HG03280 (cell line): ENCODE data around the gene FBXL7.

Experiments
- ATAC-seq: cut with Tn5 transposase; IDR thresholded peaks from one replicate; pipeline ENCODE4 v1.9.1; 2021; ENCODE audit warnings: mild to moderate bottlenecking, moderate library complexity; ENCODE audit not compliant: unreplicated experiment

FBXL7 gene

DNA sequence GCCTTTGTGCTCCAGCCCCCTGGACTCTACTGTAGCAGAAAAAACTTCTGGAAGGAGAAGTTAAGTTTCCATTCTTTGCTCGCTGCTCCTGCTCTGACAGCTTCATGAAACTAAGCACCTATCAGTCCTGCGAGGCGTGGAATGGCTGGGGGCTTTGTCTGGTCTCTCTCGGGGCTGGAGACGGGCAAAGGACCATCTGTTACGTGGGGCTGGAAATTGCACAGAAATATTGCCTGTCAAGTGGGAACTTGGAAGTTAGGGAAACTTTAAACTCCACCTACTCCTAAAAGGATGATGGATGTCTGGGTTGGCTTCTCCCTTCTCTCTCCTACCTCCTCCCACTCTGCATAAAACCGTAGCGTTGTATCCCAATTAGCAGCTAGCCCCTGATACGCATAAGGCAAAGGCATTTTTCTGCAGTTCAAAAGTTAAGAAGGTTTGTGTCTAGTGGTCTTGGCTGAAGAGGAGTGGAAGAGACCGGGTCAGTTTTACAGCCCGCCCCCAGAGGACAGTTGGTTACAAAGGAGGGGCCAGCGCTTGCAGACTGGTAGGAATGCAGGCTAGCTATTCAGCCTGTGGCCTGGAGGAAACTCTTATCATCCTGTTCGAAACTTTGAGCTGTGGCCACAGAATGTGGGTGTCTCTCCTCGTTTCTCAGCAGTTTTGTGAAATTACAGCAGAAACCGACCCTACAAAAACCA is 1.3 kb downstream of the FBXL7 start:
- ATAC-seq: no peak

DNA sequence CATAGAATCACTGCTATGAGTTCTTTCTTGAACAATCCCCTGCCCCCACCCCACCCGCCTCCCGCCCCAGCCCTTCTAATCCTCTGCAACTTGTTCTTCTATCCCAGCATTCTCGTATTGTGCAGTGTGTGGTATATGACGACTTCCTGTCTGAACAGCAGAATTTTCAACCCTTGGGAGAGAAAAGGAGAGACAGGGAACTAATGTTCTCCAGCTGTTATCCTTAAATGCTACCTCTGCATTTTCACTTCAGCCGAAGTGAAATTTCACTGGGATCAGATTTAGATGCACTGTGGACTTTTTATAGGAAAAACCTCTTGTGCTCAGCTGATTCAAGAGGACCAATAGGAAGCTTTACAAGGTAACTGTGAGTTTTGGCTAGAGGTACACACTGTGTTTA is 2.2 kb downstream of the FBXL7 start:
- ATAC-seq: no peak

GRCh38 chr5:15506146-15506545 is 6.2 kb downstream of the FBXL7 start:
- ATAC-seq: no peak

- no peak for ATAC-seq
Observed at GRCh38 chr5:15506897-15507296, 6.9 kb downstream of the FBXL7 start.

GRCh38 chr5:15510092-15510491 is 10.1 kb downstream of the FBXL7 start:
- ATAC-seq: no peak

GRCh38 chr5:15510831-15511230 is 10.9 kb downstream of the FBXL7 start:
- no peak for ATAC-seq

- ATAC-seq: no peak
Observed at GRCh38 chr5:15513431-15513830, 13.5 kb downstream of the FBXL7 start.

- no peak for ATAC-seq
Observed at GRCh38 chr5:15513911-15514310, 13.9 kb downstream of the FBXL7 start.

GRCh38 chr5:15515229-15515628 is 15.2 kb downstream of the FBXL7 start:
- ATAC-seq: no peak

- ATAC-seq: no peak
Observed at GRCh38 chr5:15516486-15516885, 16.5 kb downstream of the FBXL7 start.

GRCh38 chr5:15518786-15519185 is 18.8 kb downstream of the FBXL7 start:
- ATAC-seq: no peak

DNA sequence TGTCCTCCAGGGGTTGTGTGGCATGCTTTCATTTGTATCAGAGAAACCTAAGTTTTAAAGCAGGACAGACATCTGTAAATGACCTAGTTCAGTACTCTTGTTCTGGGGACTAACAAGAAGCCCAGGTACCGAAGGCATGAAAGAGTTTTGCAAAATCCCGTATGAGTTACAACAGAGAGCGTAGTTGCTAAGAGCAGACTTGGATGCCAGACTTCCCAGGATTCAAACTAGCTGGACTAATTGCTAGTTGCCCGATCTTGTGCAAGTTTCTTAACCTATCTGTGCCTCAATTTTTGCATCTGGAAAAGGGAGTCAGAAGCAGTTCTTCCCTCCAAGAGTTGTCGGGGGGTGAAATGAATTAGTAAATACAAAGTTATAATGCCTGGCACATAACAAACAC is 20.9 kb downstream of the FBXL7 start:
- ATAC-seq: no peak

DNA sequence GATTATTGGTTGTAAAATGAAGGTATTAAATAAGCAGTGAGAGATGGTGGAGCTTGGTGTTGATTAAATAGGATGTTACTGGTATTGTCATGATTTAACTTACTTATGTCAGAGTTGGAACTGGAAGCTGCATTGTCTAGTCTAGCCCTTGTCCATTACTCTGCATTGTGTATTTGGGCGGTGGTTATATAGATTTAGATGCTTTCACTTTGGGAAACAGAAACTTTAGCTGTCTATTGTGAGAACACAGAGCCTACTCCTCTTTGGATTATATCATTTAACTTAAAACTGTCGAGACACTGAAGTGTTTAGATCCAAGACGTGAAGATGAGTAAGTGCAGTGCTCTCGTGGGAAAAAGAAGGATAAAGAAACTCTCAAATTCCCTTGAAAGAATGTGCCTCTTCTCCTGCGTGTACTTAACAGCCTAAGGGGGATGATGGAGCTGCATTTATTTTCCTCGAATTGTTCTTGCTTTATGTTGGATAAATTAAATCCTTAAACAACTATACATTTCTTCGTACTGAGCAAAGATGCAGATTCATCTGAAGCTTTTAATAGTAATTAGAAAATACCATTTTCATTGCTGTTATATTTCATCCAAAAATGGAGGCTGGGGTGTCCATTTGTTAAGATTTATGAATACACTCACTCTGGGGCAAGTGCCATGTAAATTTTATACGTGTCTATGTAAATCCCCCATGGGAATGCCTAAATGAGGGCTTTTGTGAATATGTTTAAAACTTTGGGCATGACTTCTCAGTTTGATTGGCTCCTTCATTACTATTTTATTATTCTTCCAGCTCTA is 21.6 kb downstream of the FBXL7 start:
- no peak for ATAC-seq

DNA sequence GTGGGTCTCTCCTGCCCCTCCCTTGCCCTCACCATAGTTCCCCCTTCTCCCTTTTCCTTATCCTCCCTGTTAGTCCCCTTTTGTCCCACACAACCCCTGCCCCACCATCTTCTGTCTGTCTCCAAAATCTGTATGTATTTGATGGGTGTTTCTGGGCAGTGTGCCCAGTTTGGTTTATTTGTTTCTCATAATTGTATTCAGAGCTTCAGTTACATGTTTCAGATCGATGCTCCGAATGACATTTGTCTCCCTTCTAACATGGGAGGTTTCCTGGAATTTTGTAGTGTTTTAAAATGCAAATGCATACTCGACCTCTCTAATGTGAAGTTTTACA is 22.2 kb downstream of the FBXL7 start:
- no peak for ATAC-seq

- ATAC-seq: no peak
Observed at GRCh38 chr5:15524712-15525111, 24.7 kb downstream of the FBXL7 start.

- ATAC-seq: no peak
Observed at GRCh38 chr5:15525703-15526275, 25.8 kb downstream of the FBXL7 start.

GRCh38 chr5:15526413-15526812 is 26.4 kb downstream of the FBXL7 start:
- no peak for ATAC-seq

DNA sequence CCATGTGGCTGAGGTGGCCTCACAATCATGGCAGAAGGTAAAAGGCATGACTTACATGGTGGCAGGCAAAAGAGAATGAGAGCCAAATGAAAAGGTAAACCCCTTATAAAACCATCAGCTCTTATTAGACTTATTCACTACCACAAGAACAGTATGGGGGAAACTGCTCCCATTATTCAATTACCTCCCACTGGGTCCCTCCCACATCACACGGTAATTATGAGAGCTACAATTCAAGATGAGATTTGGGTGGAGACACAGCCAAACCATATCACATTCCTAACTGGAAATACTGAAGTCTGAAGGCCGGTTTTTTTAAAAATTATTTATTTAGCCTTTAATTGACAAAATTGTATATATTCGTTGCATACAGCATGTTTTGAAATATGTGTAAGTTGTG is 28.5 kb downstream of the FBXL7 start:
- ATAC-seq: no peak

- ATAC-seq: no peak
Observed at GRCh38 chr5:15529013-15529412, 29.0 kb downstream of the FBXL7 start.

DNA sequence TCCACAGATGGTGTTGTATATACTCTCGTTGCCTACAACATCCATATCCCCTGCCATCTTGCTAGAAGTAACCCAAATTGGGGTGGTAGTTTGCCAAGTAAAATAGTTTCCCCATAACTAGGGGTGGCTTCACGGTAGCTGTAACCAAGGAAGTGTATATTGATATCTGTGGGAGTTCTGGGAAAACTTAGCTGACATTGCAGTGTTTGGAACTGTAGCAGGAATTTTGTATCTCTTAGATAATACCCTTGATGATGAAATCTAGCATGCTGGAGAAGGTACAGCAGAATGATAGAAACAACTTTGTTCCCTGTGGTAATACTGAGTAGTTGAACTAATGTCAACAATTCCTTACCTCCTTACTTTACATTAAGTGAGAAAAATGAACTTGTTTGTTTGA is 29.8 kb downstream of the FBXL7 start:
- no peak for ATAC-seq

DNA sequence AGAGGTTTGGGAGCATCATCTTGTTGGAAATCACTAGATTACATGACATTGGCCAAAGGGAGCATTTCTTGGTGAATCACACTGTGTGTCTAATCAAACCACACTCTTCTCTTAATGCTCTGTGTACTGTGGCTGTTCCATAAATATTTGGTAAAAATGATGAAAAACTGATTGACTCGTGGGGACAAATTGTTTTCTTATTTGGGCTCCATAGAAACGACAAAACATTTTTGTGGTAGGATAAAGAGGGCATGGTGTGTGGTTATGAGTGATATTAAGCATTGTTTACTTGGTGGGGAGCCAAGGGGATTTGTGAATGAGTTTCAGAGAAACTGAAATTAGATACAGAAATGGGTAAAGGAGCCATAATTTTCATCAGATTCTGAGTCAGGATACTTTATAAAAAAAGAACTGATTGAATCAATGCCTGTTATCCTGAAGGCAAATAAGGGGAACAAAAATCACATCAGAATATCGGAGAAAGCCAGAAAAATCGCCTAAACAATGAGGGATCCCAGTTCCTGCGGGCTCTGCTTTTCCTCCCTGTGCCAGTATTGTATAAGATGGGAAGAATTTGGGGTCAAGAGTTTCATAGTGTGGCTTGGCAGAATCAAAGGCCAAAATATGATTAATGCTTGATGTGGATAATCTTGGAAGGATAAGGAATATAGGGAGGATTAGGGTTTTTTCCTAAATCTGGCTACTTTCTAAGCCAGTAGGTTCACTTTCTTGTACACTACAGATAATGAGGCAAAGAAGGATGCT is 33.3 kb downstream of the FBXL7 start:
- ATAC-seq: no peak

DNA sequence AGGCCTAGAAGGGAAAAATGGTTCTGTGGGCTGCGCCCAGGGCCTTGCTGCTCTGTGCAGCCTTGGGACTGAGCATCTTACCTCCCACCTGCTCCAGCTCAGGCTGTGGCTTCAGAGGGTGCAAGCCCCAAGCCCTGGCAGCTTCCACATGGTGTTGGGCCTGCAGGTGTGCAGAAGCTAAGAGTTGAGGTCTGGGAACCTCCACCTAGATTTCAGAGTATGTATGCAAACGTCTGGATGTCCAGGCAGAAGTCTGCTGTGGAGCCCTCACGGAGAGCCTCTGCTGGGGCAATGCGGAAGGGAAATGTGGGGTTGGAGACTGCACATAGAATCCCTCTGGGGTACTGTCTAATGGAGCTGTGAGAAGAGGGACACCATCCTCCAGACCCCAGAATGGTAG is 36.0 kb downstream of the FBXL7 start:
- no peak for ATAC-seq
